Measurements from ENCODE around the gene ST14. TPM values are rescaled to one million over a fixed set of nuclear protein-coding genes. Genes with fewer than 3 reads are reported as not detected.
A peak's percentile ranks its signal among the peaks of the same experiment; 100 is the strongest.
"Not testable (repeated sequence)": the region's sequence is repeated elsewhere in the genome, so short reads cannot be mapped to it uniquely, and the experiment has no call there.

ST14 gene
- total RNA-seq, 1 experiment from 2014 or later = 0.37 TPM

DNA sequence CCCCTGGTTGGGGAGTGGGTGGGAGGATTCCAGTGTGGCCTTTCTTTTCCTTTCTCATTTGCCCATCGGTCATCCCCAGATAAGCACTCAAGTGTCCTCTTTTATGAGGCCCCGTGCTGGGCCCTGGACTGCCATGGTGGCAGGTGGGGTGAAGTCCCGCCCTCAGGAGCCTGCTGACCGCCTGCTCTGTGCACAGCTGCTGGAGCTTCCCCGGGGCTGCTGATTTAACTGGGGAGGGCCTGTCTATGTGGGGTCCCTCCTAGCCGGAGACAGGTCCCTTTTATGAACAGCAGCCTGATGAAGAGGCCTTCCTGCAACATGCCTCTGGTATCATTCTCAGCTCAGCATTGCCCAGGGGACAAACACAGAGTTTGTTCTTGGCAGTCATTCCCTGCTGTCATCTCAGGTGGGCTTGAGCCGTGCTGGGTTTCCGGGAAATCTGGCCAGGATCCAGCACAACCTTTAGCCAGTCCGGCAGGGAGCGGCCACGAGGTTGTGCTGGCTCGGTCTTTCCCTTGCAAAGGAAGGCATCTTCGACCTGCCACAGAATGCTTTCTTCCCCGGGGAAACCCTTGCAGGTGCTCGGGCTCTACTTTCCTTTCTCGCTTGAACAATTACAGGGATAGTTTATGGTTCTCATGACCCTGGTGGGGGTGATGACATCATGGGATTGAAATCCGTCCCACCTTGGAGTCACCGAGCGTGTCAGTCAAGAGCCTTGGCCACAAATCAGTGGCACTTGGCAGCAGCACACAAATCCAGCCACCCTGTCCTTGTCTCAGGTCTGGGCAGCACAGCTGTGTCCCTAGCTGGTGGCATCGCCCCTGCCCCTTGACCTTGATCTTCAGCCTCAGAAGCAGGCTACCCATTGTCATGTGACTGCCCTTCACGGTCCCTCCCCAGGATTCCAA lies 20.1 kb downstream of the ST14 start:
- in situ Hi-C loops (cut with HindIII; ENCODE audit: low pct_unique_long_range_greater_than_20kb, low sequenced_read_pairs) = no loop called here
- peak; percentile 62 for DNase-seq (ENCODE audit: low read depth)

- DNase-seq (ENCODE audit: low read depth) = peak; percentile 18
- in situ Hi-C loops (cut with HindIII; ENCODE audit: low pct_unique_long_range_greater_than_20kb, low sequenced_read_pairs) = no loop called here
Observed at GRCh38 chr11:130180491-130180890, 20.9 kb downstream of the ST14 start.

- in situ Hi-C loops (cut with HindIII; ENCODE audit: low pct_unique_long_range_greater_than_20kb, low sequenced_read_pairs) = no loop called here
- DNase-seq (ENCODE audit: low read depth) = no peak
Observed at GRCh38 chr11:130180896-130181294, 21.3 kb downstream of the ST14 start.

DNA sequence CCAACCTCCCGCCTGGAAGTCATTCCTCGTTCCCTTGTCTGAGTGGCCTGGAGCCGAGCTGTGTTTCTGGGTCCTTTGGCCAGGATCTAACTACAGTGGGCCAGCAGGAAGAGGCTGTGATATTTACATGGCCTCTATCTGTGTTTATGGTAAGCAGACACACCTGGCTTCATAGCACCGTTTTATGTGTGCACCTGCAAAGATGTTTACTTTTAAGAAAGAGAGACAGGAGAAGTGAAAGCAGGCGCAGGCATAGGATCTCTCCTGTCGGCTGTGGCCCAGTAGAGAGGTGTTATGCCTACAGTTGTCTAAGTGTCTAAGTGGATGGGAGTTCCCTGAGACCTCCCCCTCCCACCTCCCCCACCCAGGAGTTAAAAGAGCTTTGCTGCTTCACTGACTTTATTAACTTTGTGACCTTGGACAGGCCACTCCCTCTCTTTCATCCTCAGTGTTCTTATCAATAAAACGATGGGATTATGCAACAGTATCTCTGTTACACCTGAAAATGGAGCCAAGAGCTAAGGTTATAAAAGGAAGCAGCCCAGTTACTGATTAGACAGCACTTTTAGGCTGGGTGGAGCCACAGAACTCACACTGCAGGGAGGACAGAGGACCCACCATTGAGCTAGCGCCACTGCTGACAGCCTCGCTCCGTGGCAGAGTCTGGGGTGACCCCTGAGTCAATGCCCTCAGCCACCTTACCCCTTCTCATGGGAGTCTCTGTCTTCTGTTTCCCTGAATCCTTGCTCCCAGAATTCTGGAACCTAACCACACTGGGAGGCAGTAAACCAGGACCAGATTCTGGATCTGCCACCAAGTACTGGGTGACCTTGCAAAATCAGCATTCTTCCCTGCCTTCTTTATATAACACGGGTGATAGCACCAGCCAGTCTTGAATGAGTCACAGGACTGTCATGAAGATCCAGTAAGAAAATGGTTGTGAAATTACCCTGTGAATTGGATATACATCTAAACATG lies 22.0 kb downstream of the ST14 start:
- DNase-seq (ENCODE audit: low read depth) = peak; percentile 73
- in situ Hi-C loops (cut with HindIII; ENCODE audit: low pct_unique_long_range_greater_than_20kb, low sequenced_read_pairs) = no loop called here

DNA sequence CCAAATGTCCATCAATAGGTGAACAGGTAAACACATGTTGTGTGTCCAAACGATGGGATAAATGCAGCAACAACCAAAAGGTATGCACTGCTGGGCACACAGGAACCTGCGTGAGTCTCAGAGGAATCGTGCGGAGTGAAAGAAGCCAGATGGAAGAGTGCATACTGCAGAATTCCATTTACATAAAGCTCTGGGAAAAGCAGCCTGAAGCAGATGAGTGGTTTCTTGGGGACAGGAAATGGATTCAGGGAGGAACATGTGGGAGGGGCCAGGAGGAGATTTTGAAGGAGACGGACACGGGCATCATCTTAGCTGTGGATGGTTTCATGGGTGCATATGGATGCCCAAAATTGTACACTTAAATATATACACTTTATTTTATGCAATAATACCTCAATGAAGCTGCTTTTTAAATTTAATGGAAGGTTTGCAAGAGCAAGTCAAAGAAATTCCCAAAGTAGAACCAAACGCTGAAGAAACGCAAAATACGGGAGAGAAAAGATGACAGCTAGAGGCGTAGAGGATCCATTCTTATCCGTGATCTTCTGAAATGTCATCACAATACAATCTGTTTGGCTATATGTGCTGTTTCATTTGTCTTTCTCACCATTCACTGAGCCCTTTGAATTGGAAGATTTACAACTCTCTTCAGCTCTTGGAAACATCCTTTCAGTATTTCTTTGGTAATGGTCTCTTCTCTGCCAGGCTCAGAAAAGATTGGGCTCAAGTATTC lies 24.5 kb downstream of the ST14 start:
- in situ Hi-C loops (cut with HindIII; ENCODE audit: low pct_unique_long_range_greater_than_20kb, low sequenced_read_pairs) = no loop called here
- DNase-seq (ENCODE audit: low read depth) = no peak

- DNase-seq (ENCODE audit: low read depth) = no peak
- in situ Hi-C loops (cut with HindIII; ENCODE audit: low pct_unique_long_range_greater_than_20kb, low sequenced_read_pairs) = no loop called here
Observed at GRCh38 chr11:130187096-130187495, 27.5 kb downstream of the ST14 start.

GRCh38 chr11:130188047-130188446 lies 28.5 kb downstream of the ST14 start:
- in situ Hi-C loops (cut with HindIII; ENCODE audit: low pct_unique_long_range_greater_than_20kb, low sequenced_read_pairs) = no loop called here
- DNase-seq (ENCODE audit: low read depth) = no peak

- DNase-seq (ENCODE audit: low read depth) = no peak
- in situ Hi-C loops (cut with HindIII; ENCODE audit: low pct_unique_long_range_greater_than_20kb, low sequenced_read_pairs) = no loop called here
Observed at GRCh38 chr11:130188585-130189347, 29.2 kb downstream of the ST14 start.

GRCh38 chr11:130189492-130190210 lies 30.1 kb downstream of the ST14 start:
- DNase-seq (ENCODE audit: low read depth) = no peak
- in situ Hi-C loops (cut with HindIII; ENCODE audit: low pct_unique_long_range_greater_than_20kb, low sequenced_read_pairs) = no loop called here

GRCh38 chr11:130190371-130190881 lies 30.8 kb downstream of the ST14 start:
- in situ Hi-C loops (cut with HindIII; ENCODE audit: low pct_unique_long_range_greater_than_20kb, low sequenced_read_pairs) = no loop called here
- DNase-seq (ENCODE audit: low read depth) = no peak

DNA sequence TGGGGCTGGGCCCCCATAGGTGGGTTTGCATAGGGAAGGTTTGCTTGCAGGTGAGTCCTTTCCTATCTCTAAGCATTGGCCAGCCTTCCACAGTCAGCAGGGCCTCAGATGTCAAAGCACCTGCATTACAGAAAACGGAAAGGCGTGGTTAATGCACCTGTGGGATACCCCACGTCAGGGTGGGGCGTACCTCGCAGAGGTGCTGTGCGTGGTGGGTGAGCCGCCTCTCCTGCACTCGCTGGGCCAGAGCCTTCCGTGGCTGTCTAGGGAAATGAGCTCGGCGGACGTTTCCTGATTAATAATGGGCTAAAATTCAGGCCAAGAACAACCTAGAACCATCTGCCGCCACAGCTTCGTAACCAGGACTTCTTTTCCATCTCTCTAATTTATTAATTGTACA lies 32.3 kb downstream of the ST14 start:
- no peak for DNase-seq (ENCODE audit: low read depth)
- in situ Hi-C loops (cut with HindIII; ENCODE audit: low pct_unique_long_range_greater_than_20kb, low sequenced_read_pairs) = no loop called here

GRCh38 chr11:130192845-130193267 lies 33.3 kb downstream of the ST14 start:
- DNase-seq (ENCODE audit: low read depth) = no peak
- in situ Hi-C loops (cut with HindIII; ENCODE audit: low pct_unique_long_range_greater_than_20kb, low sequenced_read_pairs) = no loop called here

DNA sequence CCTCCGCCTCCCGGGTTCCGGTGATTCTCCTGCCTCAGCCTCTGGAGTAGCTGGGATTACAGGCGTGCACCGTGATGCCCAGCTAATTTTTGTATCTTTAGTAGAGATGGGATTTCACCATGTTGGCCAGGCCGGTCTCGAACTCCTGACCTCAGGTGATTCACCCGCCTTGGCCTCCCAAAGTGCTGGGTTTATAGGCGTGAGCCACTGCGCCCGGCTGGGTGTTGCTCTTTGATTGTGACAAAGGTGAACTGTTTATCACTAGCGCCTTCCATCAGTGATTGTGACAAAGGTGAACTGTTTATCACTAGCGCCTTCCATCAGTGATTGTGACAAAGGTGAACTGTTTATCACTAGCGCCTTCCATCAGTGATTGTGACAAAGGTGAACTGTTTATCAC lies 34.0 kb downstream of the ST14 start:
- in situ Hi-C loops (cut with HindIII; ENCODE audit: low pct_unique_long_range_greater_than_20kb, low sequenced_read_pairs); DNase-seq (ENCODE audit: low read depth): not testable (repeated sequence)

GRCh38 chr11:130194241-130195023 lies 34.9 kb downstream of the ST14 start:
- no peak for DNase-seq (ENCODE audit: low read depth)
- in situ Hi-C loops (cut with HindIII; ENCODE audit: low pct_unique_long_range_greater_than_20kb, low sequenced_read_pairs) = no loop called here

GRCh38 chr11:130197386-130198035 lies 37.9 kb downstream of the ST14 start:
- no peak for DNase-seq (ENCODE audit: low read depth)
- in situ Hi-C loops (cut with HindIII; ENCODE audit: low pct_unique_long_range_greater_than_20kb, low sequenced_read_pairs) = no loop called here

- no peak for DNase-seq (ENCODE audit: low read depth)
- in situ Hi-C loops (cut with HindIII; ENCODE audit: low pct_unique_long_range_greater_than_20kb, low sequenced_read_pairs) = no loop called here
Observed at GRCh38 chr11:130198292-130198691, 38.7 kb downstream of the ST14 start.
